ENCODE results near the gene TNFRSF12A. TPM values are rescaled to one million over a fixed set of nuclear protein-coding genes. Genes with fewer than 3 reads are reported as not detected.

The TNFRSF12A gene
- total and polyA plus RNA-seq, 9 of the 15 experiments (the other 6 are each of a cell fraction or from before 2014, with no cell fraction given), result 0.41 to 61.8 (median 26.5) TPM

GRCh38 chr16:3007059-3007956 is 12.9 kb upstream of the TNFRSF12A start (continued):
- TF ChIP-seq KLF1 (tag; IDR thresholded peaks at IDR 0.05) (no peak), MYNN (IDR thresholded peaks at IDR 0.05) (no peak), MYNN (CRISPR knock-in tag; IDR thresholded peaks at IDR 0.05) (no peak), RFX1 (IDR thresholded peaks at IDR 0.05) (no peak), ZNF124 (CRISPR knock-in tag; IDR thresholded peaks at IDR 0.05) (no peak), MEIS2 (IDR thresholded peaks at IDR 0.05; ENCODE audit: partially characterized antibody) (peak; percentile 45), BCL6 (CRISPR knock-in tag; IDR thresholded peaks at IDR 0.05) (no peak), ZNF384 (IDR thresholded peaks at IDR 0.05; ENCODE audit: low read depth, low read length) (no peak), HDGF (IDR thresholded peaks at IDR 0.05) (no peak), CREB3 (tag; conservative IDR thresholded peaks at IDR 0.05; ENCODE audit: low read depth) (peak; percentile 8; the same call in 1 of the 2 replicates), HMGXB4 (CRISPR knock-in tag; IDR thresholded peaks at IDR 0.05) (no peak), ZNF175 (CRISPR knock-in tag; IDR thresholded peaks at IDR 0.05; ENCODE audit: low read depth) (peak; percentile 82), C11orf30 (IDR thresholded peaks at IDR 0.05; ENCODE audit: low read depth) (no peak), STAG1 (CRISPR knock-in tag; IDR thresholded peaks at IDR 0.05; ENCODE audit: borderline replicate concordance) (no peak), NR2F6 (CRISPR knock-in tag; IDR thresholded peaks at IDR 0.05) (no peak), MCM7 (IDR thresholded peaks at IDR 0.05) (no peak), ZNF717 (CRISPR knock-in tag; IDR thresholded peaks at IDR 0.05) (0 out of 2 replicates have a peak, but pooled peaks have one; percentile 20), CREBBP (IDR thresholded peaks at IDR 0.05; ENCODE audit: low read depth, low read length) (no peak), POLR2A (conservative IDR thresholded peaks at IDR 0.05) (peak; percentile 66; the same call in 1 of the 2 replicates), KDM1A (IDR thresholded peaks at IDR 0.05) (no peak), MEF2D (tag; conservative IDR thresholded peaks at IDR 0.05; ENCODE audit: low read depth) (peak; percentile 41), ASH1L (IDR thresholded peaks at IDR 0.05; ENCODE audit: borderline replicate concordance, low read depth, partially characterized antibody) (no peak), ZNF592 (IDR thresholded peaks at IDR 0.05) (peak; percentile 81), SMARCA4 (IDR thresholded peaks at IDR 0.05) (0 out of 2 replicates have a peak, but pooled peaks have one; percentile 28)

Measured in K562 (cell line).